Smooth muscle cell of the brain vasculature (primary cell): Measurements from ENCODE around the gene IL1R1.

Experiments
- DNase-seq: peaks from one replicate; pipeline ENCODE4 v3.0.0-alpha.2; 2012; ENCODE audit warnings: low read depth, low spot score

The IL1R1 gene

DNA sequence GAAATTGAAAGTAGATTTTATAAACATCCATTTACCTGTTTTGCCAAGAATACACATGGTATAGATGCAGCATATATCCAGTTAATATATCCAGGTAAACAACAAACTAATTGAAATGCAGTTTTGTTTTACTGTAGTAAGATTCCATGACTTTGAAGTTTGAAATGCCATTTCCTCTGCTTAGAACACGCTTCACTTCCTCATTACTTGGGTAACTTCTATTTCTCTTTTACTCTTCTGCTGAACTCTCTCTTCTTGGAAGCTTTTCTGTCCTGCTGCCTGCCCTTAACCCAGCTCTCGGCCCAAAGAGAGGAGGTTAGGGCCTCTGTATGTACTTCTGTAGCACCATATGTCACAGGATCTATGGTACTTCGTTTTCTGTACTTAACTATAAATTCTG lies 30.2 kb downstream of the IL1R1 start:
- no peak for DNase-seq

DNA sequence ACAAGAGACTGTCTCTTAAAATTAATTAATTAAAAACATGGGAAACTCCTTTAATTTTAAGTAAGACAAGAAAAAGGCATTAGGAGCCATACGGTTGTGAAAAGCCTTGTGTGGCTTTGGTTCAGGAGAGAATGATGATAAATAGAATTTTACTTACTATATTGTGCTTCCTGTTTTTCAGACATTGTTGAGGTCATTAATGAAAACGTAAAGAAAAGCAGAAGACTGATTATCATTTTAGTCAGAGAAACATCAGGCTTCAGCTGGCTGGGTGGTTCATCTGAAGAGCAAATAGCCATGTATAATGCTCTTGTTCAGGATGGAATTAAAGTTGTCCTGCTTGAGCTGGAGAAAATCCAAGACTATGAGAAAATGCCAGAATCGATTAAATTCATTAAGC lies 33.6 kb downstream of the IL1R1 start:
- no peak for DNase-seq

GRCh38 chr2:102177814-102178478 lies 35.4 kb downstream of the IL1R1 start:
- no peak for DNase-seq

- DNase-seq: no peak
Observed at GRCh38 chr2:102179061-102179460, 36.5 kb downstream of the IL1R1 start.

DNA sequence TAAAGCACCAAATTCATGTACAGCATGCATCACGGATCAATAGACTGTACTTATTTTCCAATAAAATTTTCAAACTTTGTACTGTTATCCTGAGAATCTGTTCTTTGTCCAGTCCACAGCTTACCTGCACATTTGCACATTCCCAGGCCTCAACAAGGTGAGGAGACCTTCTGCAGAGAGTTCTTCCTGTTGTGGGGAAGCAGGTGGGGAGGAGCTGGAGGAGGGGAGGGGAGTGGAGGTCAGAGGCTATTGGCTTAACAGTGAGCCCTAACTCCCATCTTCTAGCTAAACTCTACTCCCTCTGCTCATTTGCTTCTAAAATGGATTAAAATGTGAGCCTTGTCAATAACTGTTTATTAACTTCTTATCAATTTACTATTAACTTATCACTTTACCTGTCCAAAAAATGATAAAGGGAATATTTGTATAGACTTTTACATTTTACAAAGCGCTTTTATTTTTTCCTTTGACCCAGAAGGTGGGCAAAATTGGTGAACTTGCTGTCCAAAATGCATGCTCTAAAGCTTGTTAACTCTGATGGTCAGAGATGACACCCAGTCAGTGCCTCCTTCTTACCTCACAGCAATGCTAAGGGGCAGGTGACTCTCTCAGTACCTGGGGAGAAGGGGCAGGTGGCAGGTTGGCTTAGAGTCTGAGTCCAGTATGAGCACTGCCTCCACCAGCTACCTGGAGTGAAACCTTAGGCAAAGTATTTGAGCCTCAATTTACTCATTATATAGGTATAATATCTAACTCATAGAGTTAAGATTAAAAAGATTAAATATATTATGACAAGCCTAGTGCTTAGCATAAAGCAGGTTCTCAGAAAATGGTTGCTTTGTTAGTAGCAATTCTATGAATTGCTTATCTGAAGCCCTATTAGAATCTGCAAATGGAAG lies 37.5 kb downstream of the IL1R1 start:
- DNase-seq: no peak

GRCh38 chr2:102180687-102180999 lies 38.1 kb downstream of the IL1R1 start:
- DNase-seq: no peak

- DNase-seq: no peak
Observed at GRCh38 chr2:102181376-102181775, 38.8 kb downstream of the IL1R1 start.

GRCh38 chr2:102181919-102182635 lies 39.5 kb downstream of the IL1R1 start:
- no peak for DNase-seq

- DNase-seq: no peak
Observed at GRCh38 chr2:102184018-102184417, 41.5 kb downstream of the IL1R1 start.

GRCh38 chr2:102184568-102184967 lies 42.0 kb downstream of the IL1R1 start:
- DNase-seq: no peak

GRCh38 chr2:102185347-102185746 lies 42.8 kb downstream of the IL1R1 start:
- no peak for DNase-seq

GRCh38 chr2:102186791-102187495 lies 44.4 kb downstream of the IL1R1 start, which contains the start of gene IL1RL2:
IL1RL2 (plus strand) TSS chr2:102187023; CDS start chr2:102187868, 845 bp downstream.
- DNase-seq: no peak

DNA sequence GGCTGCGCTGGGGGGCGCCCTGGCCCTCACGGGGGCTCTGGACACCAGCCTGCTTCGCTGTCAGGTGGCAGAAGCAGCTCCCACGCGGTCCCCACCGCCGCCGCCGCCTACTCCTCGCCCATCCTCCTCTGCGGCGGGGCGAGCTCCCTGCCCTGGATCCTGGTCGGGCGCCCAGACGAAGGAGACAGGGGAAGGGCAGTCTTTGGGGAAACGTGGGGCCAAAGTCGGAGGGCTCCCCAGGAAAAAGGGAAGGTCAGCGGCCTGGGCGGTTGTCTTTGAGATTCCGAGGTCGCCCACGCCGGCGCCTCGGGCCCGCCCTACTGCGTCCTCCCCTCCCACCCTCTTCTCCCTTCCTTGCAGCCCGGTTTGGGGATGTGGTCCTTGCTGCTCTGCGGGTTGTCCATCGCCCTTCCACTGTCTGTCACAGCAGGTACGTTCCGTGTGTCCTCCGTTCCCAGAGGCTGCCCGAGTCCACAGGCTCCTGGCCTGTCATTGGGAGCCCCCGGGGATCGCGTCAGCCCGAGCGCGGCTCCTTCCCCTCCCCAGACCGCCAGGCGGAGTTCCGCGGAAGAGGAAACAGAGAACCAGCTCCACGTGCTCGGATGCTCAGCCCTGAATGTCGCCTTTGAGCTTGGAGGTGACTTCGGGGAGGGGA lies 45.1 kb downstream of the IL1R1 start:
- DNase-seq: no peak

DNA sequence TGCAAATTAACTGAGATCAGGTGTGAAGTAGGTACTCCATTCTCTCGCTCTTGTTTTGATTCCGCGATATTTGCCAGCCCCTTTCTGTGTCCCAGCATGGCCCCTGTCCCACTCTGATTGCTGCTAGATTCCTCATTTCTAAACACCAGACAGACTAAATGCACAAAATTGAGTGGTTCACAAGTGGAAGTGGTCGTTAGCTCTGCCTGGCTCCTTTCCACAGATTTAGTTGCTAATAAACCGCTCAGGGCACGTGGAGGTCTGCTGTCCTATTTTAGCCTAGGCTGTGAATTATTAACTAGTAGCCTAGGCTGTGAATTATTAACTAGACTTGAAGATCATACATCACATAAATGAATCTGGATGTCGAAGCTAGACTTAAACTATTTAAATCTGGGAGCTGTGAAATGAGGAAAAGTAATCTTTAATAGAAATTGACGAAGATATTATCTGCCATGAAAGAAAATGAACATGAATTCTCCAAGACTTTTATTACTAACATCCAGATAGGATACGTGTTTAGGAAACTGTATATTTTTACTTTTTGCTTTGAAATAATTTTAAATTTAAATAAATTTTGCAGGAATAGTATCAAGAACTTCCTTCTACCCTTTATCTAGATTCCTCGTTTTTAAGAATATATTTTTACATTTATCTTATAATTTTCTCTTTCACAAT lies 48.0 kb downstream of the IL1R1 start:
- DNase-seq: no peak

DNA sequence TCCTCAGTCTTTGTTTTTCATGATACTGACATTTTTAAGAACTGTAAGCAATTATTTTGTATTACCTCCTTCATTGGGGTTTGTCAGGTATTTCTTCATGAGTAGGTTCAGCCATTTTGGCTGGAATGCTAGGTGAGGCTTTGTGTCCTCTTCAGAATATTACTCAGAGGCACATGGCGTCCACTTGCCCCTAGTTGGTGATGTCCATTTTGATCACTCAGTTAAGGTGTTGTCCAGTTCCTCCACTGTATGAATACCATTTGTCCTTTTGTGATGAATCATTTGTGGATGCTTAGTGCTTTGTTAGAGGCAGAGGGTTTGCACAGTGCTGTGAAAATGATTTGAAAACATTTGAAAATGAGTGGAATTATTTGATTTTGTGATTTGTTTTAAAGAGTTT lies 49.0 kb downstream of the IL1R1 start:
- no peak for DNase-seq

GRCh38 chr2:102193074-102193473 lies 50.5 kb downstream of the IL1R1 start:
- no peak for DNase-seq

DNA sequence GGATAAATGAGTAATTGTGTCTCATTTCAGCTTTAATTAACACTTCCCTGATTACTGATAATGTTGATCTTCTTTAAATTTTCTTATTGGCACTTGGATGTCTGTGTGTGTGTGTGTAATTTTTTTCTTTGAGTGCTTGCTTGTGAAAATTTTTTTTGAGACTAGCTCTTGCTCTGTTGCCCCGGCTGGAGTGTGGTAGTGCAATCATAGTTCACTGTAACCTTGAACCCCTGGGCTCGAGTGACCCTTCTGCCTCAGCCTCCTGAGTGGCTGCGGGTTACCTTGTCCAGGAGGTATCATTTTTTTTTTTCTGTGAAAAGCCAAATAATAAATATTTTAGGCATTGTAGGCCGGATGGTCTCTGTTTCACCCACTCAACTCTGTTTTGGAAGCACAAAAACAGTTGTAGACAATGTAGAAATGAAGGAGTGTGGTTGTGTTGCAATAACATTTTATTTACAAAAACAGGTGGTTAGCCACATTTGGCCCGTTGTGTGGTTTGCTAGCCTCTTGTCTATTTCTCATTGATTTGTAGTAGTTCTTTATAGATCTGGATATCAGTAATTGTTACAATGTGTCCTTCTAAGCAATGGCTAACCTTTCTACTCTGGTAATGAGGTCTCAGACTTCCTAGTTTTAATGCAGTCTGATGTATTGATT lies 52.2 kb downstream of the IL1R1 start:
- DNase-seq: no peak

DNA sequence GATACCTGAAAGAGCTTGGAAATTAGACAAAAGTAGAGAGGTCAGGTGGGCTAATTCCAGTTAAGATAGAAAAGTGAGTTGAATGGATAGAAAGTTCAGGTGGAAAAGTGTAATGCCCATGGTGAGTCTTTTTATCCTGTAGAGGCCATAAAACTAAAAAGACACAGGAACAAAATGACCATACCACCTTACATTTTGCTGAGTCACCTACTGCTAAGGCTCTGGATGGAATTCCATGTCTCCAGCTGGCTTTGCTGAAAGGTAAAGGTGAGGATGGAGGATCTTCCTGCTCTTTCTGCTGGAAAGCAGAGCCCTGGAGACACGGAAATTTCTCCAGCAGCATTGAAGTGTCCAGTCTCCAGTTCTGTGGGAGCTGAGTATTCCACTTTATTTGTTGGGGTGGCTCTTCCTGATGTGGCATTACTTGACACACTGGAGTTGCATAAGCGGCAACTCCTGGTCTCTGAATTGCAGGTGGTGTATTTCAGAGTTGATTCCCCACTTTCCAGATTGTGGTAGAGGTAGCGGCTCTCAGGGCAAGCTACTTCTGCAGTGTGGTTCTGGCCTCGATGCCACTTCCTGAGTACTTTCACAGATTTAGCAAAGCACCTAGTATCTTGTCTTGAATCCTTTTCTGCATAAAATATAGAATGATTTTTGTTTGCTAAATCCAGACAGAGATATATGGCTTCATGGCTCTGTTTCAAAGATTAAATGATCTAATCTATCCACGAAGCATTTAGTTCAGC lies 55.0 kb downstream of the IL1R1 start:
- no peak for DNase-seq

- DNase-seq: no peak
Observed at GRCh38 chr2:102200539-102200938, 58.0 kb downstream of the IL1R1 start.

- no peak for DNase-seq
Observed at GRCh38 chr2:102204638-102205037, 62.1 kb downstream of the IL1R1 start.
